Common myeloid progenitor, CD34-positive (primary cell): Measurements from ENCODE around the gene RPL13.

Experiments used
- CTCF ChIA-PET: fragments of 350-600 bp; sonication (Branson Sonifier 250); formaldehyde crosslinking; loops from one replicate; lab custom pipeline; 2021; ENCODE audit warnings: antibody characterized with exemption; lab: Charles Lee
- POLR2A ChIA-PET: fragments of 350-600 bp; sonication (Branson Sonifier 250); formaldehyde crosslinking; loops from one replicate; lab custom pipeline; 2021; ENCODE audit warnings: antibody characterized with exemption; lab: Charles Lee
- DNase-seq, 3 donors: peaks; one replicate each; pipeline versions ENCODE4 v3.0.0 to v3.0.0-alpha.2; 2013
- H3K27ac ChIP-seq, 2 experiments: 1 replicate in 1 of 2; 2 replicates in 1 of 2; pipeline ENCODE4 v1.7.0; 2013; ENCODE audit warnings: inconsistent platforms in 2 of 2, low read length in 2 of 2, mild to moderate bottlenecking in 2 of 2, low read depth in 1 of 2, moderate library complexity in 1 of 2; ENCODE audit not compliant: severe bottlenecking in 2 of 2, insufficient read depth in 1 of 2, poor library complexity in 1 of 2
- H3K27me3 ChIP-seq, 5 experiments: replicated peaks in 2 of 5; 1 replicate in 3 of 5; 2 replicates in 2 of 5; pipeline versions ENCODE4 v1.6.1 to v1.7.0; 2013; ENCODE audit warnings: low read length in 4 of 5, mild to moderate bottlenecking in 2 of 5, moderate library complexity in 2 of 5, inconsistent platforms in 1 of 5; ENCODE audit not compliant: insufficient read depth in 5 of 5, control insufficient read depth in 4 of 5
- H3K36me3 ChIP-seq, 4 experiments: 1 replicate in 2 of 4; 2 replicates in 2 of 4; pipeline versions ENCODE4 v1.6.1 to v1.7.0; 2013; ENCODE audit warnings: low read length in 3 of 4, control low read depth in 1 of 4, mild to moderate bottlenecking in 1 of 4; ENCODE audit not compliant: control insufficient read depth in 4 of 4, insufficient read depth in 4 of 4
- H3K4me1 ChIP-seq, 4 experiments: 1 replicate in 3 of 4; 2 replicates in 1 of 4; pipeline versions ENCODE4 v1.6.1 to v1.7.1; 2013; ENCODE audit warnings: low read length in 3 of 4, mild to moderate bottlenecking in 3 of 4, control low read depth in 1 of 4, inconsistent platforms in 1 of 4, moderate library complexity in 1 of 4; ENCODE audit not compliant: control insufficient read depth in 4 of 4, insufficient read depth in 4 of 4; ENCODE audit errors: control extremely low read depth in 1 of 4
- H3K4me3 ChIP-seq, 7 experiments: 1 replicate in 4 of 7; 2 replicates in 3 of 7; pipeline versions ENCODE4 v1.5.1 to v1.7.0; 2013; ENCODE audit warnings: mild to moderate bottlenecking in 7 of 7, low read length in 6 of 7, moderate library complexity in 6 of 7, inconsistent platforms in 2 of 7, low read depth in 2 of 7, control low read depth in 1 of 7; ENCODE audit not compliant: insufficient read depth in 4 of 7, control insufficient read depth in 1 of 7; ENCODE audit errors: extremely low read depth in 1 of 7
- H3K9me3 ChIP-seq, 5 experiments: 1 replicate in 4 of 5; 2 replicates in 1 of 5; pipeline versions ENCODE4 v1.6.1 to v1.7.1; 2013; ENCODE audit warnings: low read length in 4 of 5, mild to moderate bottlenecking in 2 of 5, inconsistent platforms in 1 of 5, low read depth in 1 of 5, moderate library complexity in 1 of 5; ENCODE audit not compliant: control insufficient read depth in 4 of 5, insufficient read depth in 2 of 5; ENCODE audit errors: control extremely low read depth in 1 of 5
- WGBS: methylation state at CpG from one replicate; pipeline ENCODE4 v1.1.5; 2013; ENCODE audit not compliant: insufficient coverage; 5-methylcytosine and 5-hydroxymethylcytosine counted together

Gene RPL13

GRCh38 chr16:89523680-89524344 lies 36.7 kb upstream of the RPL13 start:
- no peak overlapping the region for H3K4me3 ChIP-seq
- CTCF ChIA-PET = interaction anchor here (1.2 kb wide), 1 partner anchor 34 kb away, joined by 3 read pairs; no protein-coding TSS in a partner anchor

GRCh38 chr16:89525146-89525913 lies 35.2 kb upstream of the RPL13 start:
- CTCF ChIA-PET = interaction anchor here (0.8 to 1.7 kb wide), 4 partner anchors 13 to 32 kb away, joined by 4 to 7 read pairs (median 6); partner anchors contain the start of gene SPG7
- POLR2A ChIA-PET = interaction anchor here (0.6 kb wide), 1 partner anchor 79 kb away, joined by 4 read pairs; no protein-coding TSS in a partner anchor
- 76% methylated on average over 15 of the region's 20 CpGs for WGBS

More at GRCh38 chr16:89523680-89524344, 36.7 kb upstream of the RPL13 start:
- Histone ChIP-seq H3K27me3 (no peaks in the 10 kb centered on the region), H3K27ac (no peak overlapping the region), H3K4me1 (peaks cover 0 to 4% (median 2%) of the 10 kb centered on the region in 4 experiments), H3K9me3 (no peaks in the 10 kb centered on the region), H3K36me3 (peaks cover 9 to 88% (median 68%) of the 10 kb centered on the region in 4 experiments)
- no peak for DNase-seq
- 96% methylated on average over 29 of the region's 32 CpGs for WGBS
- POLR2A ChIA-PET = no interaction called here

GRCh38 chr16:89529097-89529496 lies 31.4 kb upstream of the RPL13 start:
- ChIA-PET CTCF (interaction anchor here (0.9 to 1.3 kb wide), 6 partner anchors 11 to 194 kb away, joined by 3 to 4 read pairs (median 3); no protein-coding TSS in a partner anchor), POLR2A (interaction anchor here (0.6 kb wide), 1 partner anchor 41 kb away, joined by 4 read pairs; no protein-coding TSS in a partner anchor)
- H3K36me3 ChIP-seq = peaks cover 13 to 78% (median 61%) of the 10 kb centered on the region in 4 experiments
- no peak for DNase-seq
- peaks cover 4 to 12% (median 10%) of the 10 kb centered on the region in 4 experiments for H3K4me1 ChIP-seq
- WGBS = 92% methylated on average over 16 of the region's 16 CpGs
- no peak overlapping the region for H3K27ac ChIP-seq
- H3K9me3 ChIP-seq = no peaks in the 10 kb centered on the region
- no peak overlapping the region for H3K4me3 ChIP-seq
- no peaks in the 10 kb centered on the region for H3K27me3 ChIP-seq

More at GRCh38 chr16:89525146-89525913, 35.2 kb upstream of the RPL13 start:
- Histone ChIP-seq H3K36me3 (peaks cover 9 to 85% (median 67%) of the 10 kb centered on the region in 4 experiments), H3K4me3 (no peak overlapping the region), H3K4me1 (peaks cover 0 to 4% (median 2%) of the 10 kb centered on the region in 4 experiments), H3K27ac (no peak overlapping the region), H3K27me3 (no peaks in the 10 kb centered on the region), H3K9me3 (no peaks in the 10 kb centered on the region)
- peak in 1 of 3 donors; percentile 19 for DNase-seq

GRCh38 chr16:89530401-89531381 lies 29.8 kb upstream of the RPL13 start:
- 97% methylated on average over 30 of the region's 37 CpGs for WGBS
- Histone ChIP-seq H3K4me1 (peaks cover 4 to 24% (median 24%) of the 10 kb centered on the region in 4 experiments), H3K27ac (no peak overlapping the region), H3K36me3 (peaks cover 10 to 72% (median 49%) of the 10 kb centered on the region in 4 experiments), H3K4me3 (no peak overlapping the region), H3K27me3 (no peaks in the 10 kb centered on the region), H3K9me3 (no peaks in the 10 kb centered on the region)
- POLR2A ChIA-PET = interaction anchor here (0.7 kb wide), 1 partner anchor 54 kb away, joined by 3 read pairs; no protein-coding TSS in a partner anchor
- CTCF ChIA-PET = interaction anchor here (1.3 kb wide), 2 partner anchors 9 to 12 kb away, joined by 3 read pairs; no protein-coding TSS in a partner anchor
- DNase-seq = no peak

GRCh38 chr16:89531821-89532526 lies 28.5 kb upstream of the RPL13 start:
- POLR2A ChIA-PET = interaction anchor here (0.7 kb wide), 1 partner anchor 52 kb away, joined by 3 read pairs; no protein-coding TSS in a partner anchor
- no peak overlapping the region for H3K27ac ChIP-seq
- CTCF ChIA-PET = interaction anchor here (0.7 to 1.4 kb wide), 3 partner anchors 10 to 25 kb away, joined by 3 to 4 read pairs (median 4); no protein-coding TSS in a partner anchor
- no peaks in the 10 kb centered on the region for H3K27me3 ChIP-seq
- DNase-seq = no peak
- no peak overlapping the region for H3K4me3 ChIP-seq
- H3K9me3 ChIP-seq = no peaks in the 10 kb centered on the region
- H3K4me1 ChIP-seq = peaks cover 4 to 25% (median 24%) of the 10 kb centered on the region in 4 experiments
- peaks cover 6 to 66% (median 43%) of the 10 kb centered on the region in 4 experiments for H3K36me3 ChIP-seq
- WGBS = 96% methylated on average over 21 of the region's 31 CpGs
